Measurements from ENCODE around the gene UFD1. TPM values are rescaled to one million over a fixed set of nuclear protein-coding genes. Genes with fewer than 3 reads are reported as not detected.

UFD1 gene
- total and polyA plus RNA-seq, 2 of the 13 experiments (the other 11 are each of a cell fraction or from before 2014, with no cell fraction given): 47.9 to 51.1 TPM

- H3K9ac ChIP-seq (ENCODE audit: insufficient read depth, low read depth, low read length): peak within 1 kb of the TSS; percentile 93
- peak; percentile 60 for DNase-seq (ENCODE audit: low spot score)
- TF ChIP-seq KAT7 (CRISPR knock-in tag; IDR thresholded peaks at IDR 0.05; ENCODE audit: borderline replicate concordance): no peak
- no peak for TF ChIP-seq ZNF891 (CRISPR knock-in tag; IDR thresholded peaks at IDR 0.05)
- peak; percentile 72 for TF ChIP-seq ETV5 (CRISPR knock-in tag; IDR thresholded peaks at IDR 0.05; ENCODE audit: borderline replicate concordance)
- peak; percentile 33; the same call in 1 of the 2 replicates for TF ChIP-seq MED1 (CRISPR knock-in tag; IDR thresholded peaks at IDR 0.05)
- TF ChIP-seq ELF3 (CRISPR knock-in tag; IDR thresholded peaks at IDR 0.05): peak; percentile 45; the same call in 1 of the 2 replicates
- no peak for TF ChIP-seq FOXM1 (CRISPR knock-in tag; IDR thresholded peaks at IDR 0.05)
- TF ChIP-seq, protein P1, sequence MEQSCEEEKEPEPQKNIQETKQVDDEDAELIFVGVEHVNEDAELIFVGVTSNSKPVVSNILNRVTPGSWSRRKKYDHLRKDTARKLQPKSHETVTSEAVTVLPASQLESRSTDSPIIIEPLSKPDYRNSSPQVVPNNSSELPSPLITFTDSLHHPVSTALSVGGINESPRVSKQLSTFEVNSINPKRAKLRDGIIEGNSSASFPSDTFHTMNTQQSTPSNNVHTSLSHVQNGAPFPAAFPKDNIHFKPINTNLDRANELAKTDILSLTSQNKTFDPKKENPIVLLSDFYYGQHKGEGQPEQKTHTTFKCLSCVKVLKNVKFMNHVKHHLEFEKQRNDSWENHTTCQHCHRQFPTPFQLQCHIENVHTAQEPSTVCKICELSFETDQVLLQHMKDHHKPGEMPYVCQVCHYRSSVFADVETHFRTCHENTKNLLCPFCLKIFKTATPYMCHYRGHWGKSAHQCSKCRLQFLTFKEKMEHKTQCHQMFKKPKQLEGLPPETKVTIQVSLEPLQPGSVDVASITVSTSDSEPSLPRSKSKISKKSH (CRISPR knock-in tag; IDR thresholded peaks at IDR 0.05; ENCODE audit: borderline replicate concordance): no peak
- peak; percentile 13; the same call in 1 of the 2 replicates for TF ChIP-seq RBFOX2 (IDR thresholded peaks at IDR 0.05; ENCODE audit: low read depth, low read length)
- TF ChIP-seq ELF1 (CRISPR knock-in tag; IDR thresholded peaks at IDR 0.05): peak; percentile 24; the same call in 1 of the 2 replicates
- peak; percentile 61 for TF ChIP-seq ATF7-NPFF (CRISPR knock-in tag; IDR thresholded peaks at IDR 0.05; ENCODE audit: low read depth)
- no peak for TF ChIP-seq HHEX (CRISPR knock-in tag; IDR thresholded peaks at IDR 0.05)
- no peak for TF ChIP-seq ZC3H4 (CRISPR knock-in tag; IDR thresholded peaks at IDR 0.05; ENCODE audit: borderline replicate concordance)
- 0 out of 2 replicates have a peak, but pooled peaks have one; percentile 2 for TF ChIP-seq RARA (CRISPR knock-in tag; IDR thresholded peaks at IDR 0.05)
- TF ChIP-seq ZNF564 (CRISPR knock-in tag; IDR thresholded peaks at IDR 0.05): no peak; the same call in 1 of the 2 replicates
- TF ChIP-seq BRF2 (CRISPR knock-in tag; IDR thresholded peaks at IDR 0.05): no peak
- TF ChIP-seq, protein P2, sequence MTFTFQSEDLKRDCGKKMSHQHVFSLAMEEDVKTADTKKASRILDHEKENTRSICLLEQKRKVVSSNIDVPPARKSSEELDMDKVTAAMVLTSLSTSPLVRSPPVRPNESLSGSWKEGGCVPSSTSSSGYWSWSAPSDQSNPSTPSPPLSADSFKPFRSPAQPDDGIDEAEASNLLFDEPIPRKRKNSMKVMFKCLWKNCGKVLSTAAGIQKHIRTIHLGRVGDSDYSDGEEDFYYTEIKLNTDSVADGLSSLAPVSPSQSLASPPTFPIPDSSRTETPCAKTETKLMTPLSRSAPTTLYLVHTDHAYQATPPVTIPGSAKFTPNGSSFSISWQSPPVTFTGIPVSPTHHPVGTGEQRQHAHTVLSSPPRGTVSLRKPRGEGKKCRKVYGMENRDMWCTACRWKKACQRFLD (CRISPR knock-in tag; IDR thresholded peaks at IDR 0.05; ENCODE audit: borderline replicate concordance): no peak
- TF ChIP-seq, protein P3, sequence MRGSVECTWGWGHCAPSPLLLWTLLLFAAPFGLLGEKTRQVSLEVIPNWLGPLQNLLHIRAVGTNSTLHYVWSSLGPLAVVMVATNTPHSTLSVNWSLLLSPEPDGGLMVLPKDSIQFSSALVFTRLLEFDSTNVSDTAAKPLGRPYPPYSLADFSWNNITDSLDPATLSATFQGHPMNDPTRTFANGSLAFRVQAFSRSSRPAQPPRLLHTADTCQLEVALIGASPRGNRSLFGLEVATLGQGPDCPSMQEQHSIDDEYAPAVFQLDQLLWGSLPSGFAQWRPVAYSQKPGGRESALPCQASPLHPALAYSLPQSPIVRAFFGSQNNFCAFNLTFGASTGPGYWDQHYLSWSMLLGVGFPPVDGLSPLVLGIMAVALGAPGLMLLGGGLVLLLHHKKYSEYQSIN (CRISPR knock-in tag; IDR thresholded peaks at IDR 0.05; ENCODE audit: borderline replicate concordance): no peak
- no peak for TF ChIP-seq PHF5A (CRISPR knock-in tag; IDR thresholded peaks at IDR 0.05; ENCODE audit: low read depth, unreplicated experiment)
- TF ChIP-seq GATAD1 (CRISPR knock-in tag; IDR thresholded peaks at IDR 0.05): peak; percentile 90
- TF ChIP-seq ASH2L (IDR thresholded peaks at IDR 0.05; ENCODE audit: insufficient read length, low read depth, low read length): no peak
- TF ChIP-seq ZMYM2 (CRISPR knock-in tag; IDR thresholded peaks at IDR 0.05): no peak
These were observed 47.3 kb downstream of the UFD1 start, which contains the start of gene HIRA for GRCh38 chr22:19431649-19432132. HIRA (minus strand) TSS chr22:19431733; CDS start chr22:19431476, 257 bp downstream.

More at GRCh38 chr22:19431649-19432132, 47.3 kb downstream of the UFD1 start, which contains the start of gene HIRA:
- Histone ChIP-seq H3K79me2 (ENCODE audit: insufficient read depth, low read length) (peaks cover 53% of the 10 kb centered on the region), H3K9me3 (ENCODE audit: low read length) (no peaks in the 10 kb centered on the region), H3K4me2 (ENCODE audit: low read depth, low read length) (peak within 1 kb of the TSS; percentile 98), H3K36me3 (replicated peaks in 1 of 2; ENCODE audit: control insufficient read depth in 1 of 2, insufficient read depth in 2 of 2, low read length in 2 of 2) (peaks cover 1 to 28% of the 10 kb centered on the region in 2 experiments; a peak in 4 of 5 replicates), H3K4me1 (ENCODE audit: insufficient read depth, low read length) (peaks cover 44% of the 10 kb centered on the region), H4K20me1 (ENCODE audit: insufficient read depth, low read length) (peaks cover 34% of the 10 kb centered on the region), H3K27ac (ENCODE audit: extremely low read length, insufficient read depth, low read length) (peak within 1 kb of the TSS; percentile 97), H3K4me3 (replicated peaks in 1 of 3; ENCODE audit: insufficient read depth in 1 of 3, low read depth in 2 of 3, low read length in 3 of 3) (peak within 1 kb of the TSS; percentile 86 to 91 (median 88)), H2AFZ (ENCODE audit: low read length) (no peak within 1 kb of the TSS), H3K27me3 (ENCODE audit: control insufficient read depth in 1 of 2, insufficient read depth in 2 of 2, low read length in 2 of 2) (no peaks in the 10 kb centered on the region; a peak in 1 of 5 replicates)
- ChIA-PET POLR2A (interaction anchor here (1.2 to 3.1 kb wide), 4 partner anchors 15 to 287 kb away, joined by 3 to 23 read pairs (median 12); partner anchors contain the start of genes C22orf39, CDC45, CLTCL1 and ESS2), CTCF (ENCODE audit: low intra/inter-chr PET ratio, low total read pairs) (no interaction called here)
- in situ Hi-C loops (cut with HindIII; ENCODE audit: extremely low pct_ligation_motif_present, low pct_unique_long_range_greater_than_20kb): no loop called here
- ATAC-seq: peak; percentile 66
- no CpG with 5 or more reads among the region's 66 CpGs for WGBS (ENCODE audit: low lambda C conversion rate)
- no TSS peak for BruUV-seq (replicated peaks)
- intact Hi-C loops (cut with micrococcal nuclease; ENCODE audit: unreplicated experiment): loop anchor here (2.0 to 5.0 kb wide), 3 partner anchors 15 to 254 kb away; partner anchors contain the start of genes C22orf39, CDC45, SLC25A1 and UFD1
- no peak for FAIRE-seq

Data from HepG2 (cell line).